SK-N-SH treated with all-trans-retinoic acid at 6 μM for 48 hours (cell line): ENCODE results near the gene ZNF469.

Source experiments
- BACH2 ChIP-seq: fragments of 250-450 bp; sonication (Bioruptor Pico); IDR thresholded peaks from 2 replicates; pipeline ENCODE4 v1.9.0; 2021; ENCODE audit warnings: mild to moderate bottlenecking, borderline replicate concordance
- CSDC2 ChIP-seq: fragments of 250-450 bp; sonication (Bioruptor Pico); IDR thresholded peaks from 2 replicates; pipeline ENCODE4 v1.5.0; 2020; ENCODE audit warnings: mild to moderate bottlenecking, moderate library complexity
- ISL1 ChIP-seq: fragments of 250-450 bp; sonication (Bioruptor Pico); IDR thresholded peaks from 2 replicates; pipeline ENCODE4 v2.1.2; 2022; ENCODE audit warnings: mild to moderate bottlenecking, moderate library complexity
- RARB ChIP-seq: fragments of 250-450 bp; sonication (Bioruptor Pico); IDR thresholded peaks from 2 replicates; pipeline ENCODE4 v1.8.0; 2021; ENCODE audit warnings: mild to moderate bottlenecking, moderate library complexity
- TOX ChIP-seq: fragments of 250-450 bp; sonication (Bioruptor Pico); IDR thresholded peaks from 2 replicates; pipeline ENCODE4 v1.8.0; 2021; ENCODE audit warnings: mild to moderate bottlenecking, moderate library complexity, borderline replicate concordance
- ZFP3 ChIP-seq: fragments of 250-450 bp; sonication (Bioruptor Pico); IDR thresholded peaks from 2 replicates; pipeline ENCODE4 v1.5.0; 2020; ENCODE audit warnings: mild to moderate bottlenecking, moderate library complexity
- ZFP30 ChIP-seq: fragments of 450-650 bp; formaldehyde crosslinking; IDR thresholded peaks from 2 replicates; pipeline ENCODE4 v1.5.0; 2022; ENCODE audit warnings: mild to moderate bottlenecking, moderate library complexity
- ZNF70 ChIP-seq: fragments of 450-650 bp; formaldehyde crosslinking; IDR thresholded peaks from 2 replicates; pipeline ENCODE4 v1.5.0; 2020; ENCODE audit warnings: mild to moderate bottlenecking, moderate library complexity
- TF ChIP-seq, protein P1 (sequence below): fragments of 250-450 bp; sonication (Bioruptor Pico); IDR thresholded peaks from 2 replicates; pipeline ENCODE4 v1.5.1; 2021; ENCODE audit warnings: mild to moderate bottlenecking, moderate library complexity
- TF ChIP-seq, protein P2 (sequence below): fragments of 250-450 bp; sonication (Bioruptor Pico); IDR thresholded peaks from 2 replicates; pipeline ENCODE4 v1.8.0; 2021; ENCODE audit warnings: low read depth, mild to moderate bottlenecking, moderate library complexity, borderline replicate concordance
- TF ChIP-seq, protein P3 (sequence below): fragments of 250-450 bp; sonication (Bioruptor Pico); IDR thresholded peaks from 2 replicates; pipeline ENCODE4 v1.5.1; 2020; ENCODE audit warnings: low read depth, mild to moderate bottlenecking, moderate library complexity

DNA sequence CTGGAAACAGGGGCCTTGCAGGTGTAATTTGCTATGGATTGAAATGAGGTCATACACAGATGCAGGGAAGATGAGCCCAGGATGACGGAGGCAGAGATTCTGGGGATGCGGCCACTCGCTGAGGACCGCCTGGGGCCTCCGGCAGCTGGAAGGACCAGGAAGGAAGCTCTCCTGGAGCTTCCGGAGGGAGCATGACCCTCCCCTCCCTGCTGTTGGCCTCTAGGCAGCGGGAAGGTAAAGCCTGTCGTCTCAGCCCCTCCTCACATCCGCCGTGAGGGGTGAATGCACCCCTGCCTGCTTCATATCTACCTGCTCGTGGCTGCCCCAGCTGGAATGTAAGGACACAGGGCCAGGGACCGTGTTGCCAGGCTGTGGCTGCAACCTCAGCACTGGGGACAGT lies 29.1 kb upstream of the ZNF469 start:
- TF ChIP-seq, protein P1, sequence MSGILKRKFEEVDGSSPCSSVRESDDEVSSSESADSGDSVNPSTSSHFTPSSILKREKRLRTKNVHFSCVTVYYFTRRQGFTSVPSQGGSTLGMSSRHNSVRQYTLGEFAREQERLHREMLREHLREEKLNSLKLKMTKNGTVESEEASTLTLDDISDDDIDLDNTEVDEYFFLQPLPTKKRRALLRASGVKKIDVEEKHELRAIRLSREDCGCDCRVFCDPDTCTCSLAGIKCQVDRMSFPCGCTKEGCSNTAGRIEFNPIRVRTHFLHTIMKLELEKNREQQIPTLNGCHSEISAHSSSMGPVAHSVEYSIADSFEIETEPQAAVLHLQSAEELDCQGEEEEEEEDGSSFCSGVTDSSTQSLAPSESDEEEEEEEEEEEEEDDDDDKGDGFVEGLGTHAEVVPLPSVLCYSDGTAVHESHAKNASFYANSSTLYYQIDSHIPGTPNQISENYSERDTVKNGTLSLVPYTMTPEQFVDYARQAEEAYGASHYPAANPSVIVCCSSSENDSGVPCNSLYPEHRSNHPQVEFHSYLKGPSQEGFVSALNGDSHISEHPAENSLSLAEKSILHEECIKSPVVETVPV (CRISPR knock-in tag), result no peak
- TF ChIP-seq ZNF70 (CRISPR knock-in tag), result no peak
- no peak for TF ChIP-seq BACH2 (CRISPR knock-in tag)
- no peak for TF ChIP-seq RARB
- TF ChIP-seq, protein P2, sequence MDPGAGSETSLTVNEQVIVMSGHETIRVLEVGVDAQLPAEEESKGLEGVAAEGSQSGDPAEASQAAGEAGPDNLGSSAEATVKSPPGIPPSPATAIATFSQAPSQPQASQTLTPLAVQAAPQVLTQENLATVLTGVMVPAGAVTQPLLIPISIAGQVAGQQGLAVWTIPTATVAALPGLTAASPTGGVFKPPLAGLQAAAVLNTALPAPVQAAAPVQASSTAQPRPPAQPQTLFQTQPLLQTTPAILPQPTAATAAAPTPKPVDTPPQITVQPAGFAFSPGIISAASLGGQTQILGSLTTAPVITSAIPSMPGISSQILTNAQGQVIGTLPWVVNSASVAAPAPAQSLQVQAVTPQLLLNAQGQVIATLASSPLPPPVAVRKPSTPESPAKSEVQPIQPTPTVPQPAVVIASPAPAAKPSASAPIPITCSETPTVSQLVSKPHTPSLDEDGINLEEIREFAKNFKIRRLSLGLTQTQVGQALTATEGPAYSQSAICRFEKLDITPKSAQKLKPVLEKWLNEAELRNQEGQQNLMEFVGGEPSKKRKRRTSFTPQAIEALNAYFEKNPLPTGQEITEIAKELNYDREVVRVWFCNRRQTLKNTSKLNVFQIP, result no peak
- no peak for TF ChIP-seq CSDC2 (CRISPR knock-in tag)
- TF ChIP-seq ZFP30 (CRISPR knock-in tag), result no peak
- TF ChIP-seq, protein P3, sequence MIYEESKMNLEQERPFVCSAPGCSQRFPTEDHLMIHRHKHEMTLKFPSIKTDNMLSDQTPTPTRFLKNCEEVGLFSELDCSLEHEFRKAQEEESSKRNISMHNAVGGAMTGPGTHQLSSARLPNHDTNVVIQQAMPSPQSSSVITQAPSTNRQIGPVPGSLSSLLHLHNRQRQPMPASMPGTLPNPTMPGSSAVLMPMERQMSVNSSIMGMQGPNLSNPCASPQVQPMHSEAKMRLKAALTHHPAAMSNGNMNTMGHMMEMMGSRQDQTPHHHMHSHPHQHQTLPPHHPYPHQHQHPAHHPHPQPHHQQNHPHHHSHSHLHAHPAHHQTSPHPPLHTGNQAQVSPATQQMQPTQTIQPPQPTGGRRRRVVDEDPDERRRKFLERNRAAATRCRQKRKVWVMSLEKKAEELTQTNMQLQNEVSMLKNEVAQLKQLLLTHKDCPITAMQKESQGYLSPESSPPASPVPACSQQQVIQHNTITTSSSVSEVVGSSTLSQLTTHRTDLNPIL (CRISPR knock-in tag), result no peak
- TF ChIP-seq ZFP3 (CRISPR knock-in tag), result no peak
- no peak for TF ChIP-seq ISL1
- TF ChIP-seq TOX (CRISPR knock-in tag), result no peak
